Measurements from ENCODE around the gene TP53I11.

Gene TP53I11

DNA sequence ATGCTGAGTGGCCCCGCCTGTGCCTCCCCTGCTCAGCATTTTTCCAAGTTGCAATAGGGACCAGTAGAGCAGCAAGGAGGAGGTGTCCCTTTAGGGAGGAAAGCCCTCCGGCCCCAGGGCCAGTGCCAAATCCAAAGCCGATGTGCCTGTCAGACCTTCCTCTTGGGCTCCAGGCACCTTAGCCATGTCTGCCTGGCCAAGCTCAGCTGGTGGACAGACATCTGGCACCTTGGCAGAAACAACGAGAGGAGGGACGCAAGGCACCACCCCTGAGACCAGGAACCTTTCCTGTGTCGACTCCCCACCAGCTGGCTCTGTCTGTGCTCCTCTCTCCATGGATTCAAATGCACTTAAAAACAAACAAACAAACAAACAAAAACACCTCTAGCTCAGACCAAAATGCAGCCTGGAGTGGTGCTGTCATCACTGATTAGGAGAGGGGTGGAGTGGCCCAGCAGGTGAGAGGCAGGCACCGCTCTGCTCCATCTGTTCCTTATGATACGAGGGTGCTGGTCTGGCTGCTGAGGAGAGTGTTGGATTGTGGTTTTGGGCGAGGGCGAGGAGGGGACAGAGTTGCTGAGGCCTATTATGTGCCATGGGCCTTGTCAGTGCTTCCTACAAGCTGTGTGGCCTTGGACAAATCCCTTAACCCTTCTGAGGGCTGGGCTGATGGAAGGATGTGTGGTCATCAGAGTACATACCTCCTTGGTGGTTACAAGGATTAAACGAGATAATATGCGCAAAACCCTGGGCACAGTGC lies 46.2 kb downstream of the TP53I11 start:
- H3K27ac Mint-ChIP-seq, result no peak overlapping the region

DNA sequence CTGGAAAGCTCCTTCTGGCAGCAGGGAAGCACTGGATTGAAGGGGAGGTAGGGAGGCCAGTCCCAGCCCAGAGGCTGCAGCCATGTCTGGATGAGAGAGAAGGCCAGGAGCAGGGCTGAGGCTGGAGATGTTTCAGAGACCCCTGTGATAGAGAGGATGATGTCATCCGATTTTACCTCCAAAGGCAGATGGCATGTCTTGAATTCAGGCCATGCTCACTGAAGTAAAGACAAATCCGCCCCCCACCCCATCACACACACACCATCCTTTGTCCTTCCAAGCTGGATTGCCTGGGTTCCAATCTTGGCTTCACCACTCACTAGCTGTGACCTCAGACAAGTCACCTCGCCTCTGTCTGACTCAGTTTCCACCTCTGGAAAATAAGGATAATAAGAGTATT lies 47.2 kb downstream of the TP53I11 start:
- no peaks in the 10 kb centered on the region for H3K9me3 Mint-ChIP-seq
- no peak overlapping the region for H3K27ac Mint-ChIP-seq

More for the DNA sequence above, 46.2 kb downstream of the TP53I11 start:
- Mint-ChIP-seq H3K27me3 (no peaks in the 10 kb centered on the region), H3K4me3 (no peak overlapping the region), H3K36me3 (no peaks in the 10 kb centered on the region), H3K4me1 (no peaks in the 10 kb centered on the region), H3K9me3 (no peaks in the 10 kb centered on the region)

GRCh38 chr11:44903035-44903434 lies 47.6 kb downstream of the TP53I11 start:
- no peak overlapping the region for H3K27ac Mint-ChIP-seq
- H3K4me3 Mint-ChIP-seq, result no peak overlapping the region
- H3K4me1 Mint-ChIP-seq, result no peaks in the 10 kb centered on the region
- no peaks in the 10 kb centered on the region for H3K9me3 Mint-ChIP-seq
- H3K36me3 Mint-ChIP-seq, result no peaks in the 10 kb centered on the region
- no peaks in the 10 kb centered on the region for H3K27me3 Mint-ChIP-seq

More for the DNA sequence above, 47.2 kb downstream of the TP53I11 start:
- H3K4me1 Mint-ChIP-seq, result no peaks in the 10 kb centered on the region
- H3K4me3 Mint-ChIP-seq, result no peak overlapping the region
- no peaks in the 10 kb centered on the region for H3K36me3 Mint-ChIP-seq
- H3K27me3 Mint-ChIP-seq, result no peaks in the 10 kb centered on the region

- no peak overlapping the region for H3K4me3 Mint-ChIP-seq
- no peaks in the 10 kb centered on the region for H3K4me1 Mint-ChIP-seq
- H3K9me3 Mint-ChIP-seq, result no peaks in the 10 kb centered on the region
- H3K36me3 Mint-ChIP-seq, result peaks cover 4% of the 10 kb centered on the region
- no peak overlapping the region for H3K27ac Mint-ChIP-seq
- H3K27me3 Mint-ChIP-seq, result no peaks in the 10 kb centered on the region
Measured at GRCh38 chr11:44901786-44902185, 48.9 kb downstream of the TP53I11 start.

- no peak overlapping the region for H3K4me3 Mint-ChIP-seq
- H3K27ac Mint-ChIP-seq, result no peak overlapping the region
- no peaks in the 10 kb centered on the region for H3K9me3 Mint-ChIP-seq
- peaks cover 7% of the 10 kb centered on the region for H3K36me3 Mint-ChIP-seq
- no peaks in the 10 kb centered on the region for H3K4me1 Mint-ChIP-seq
- H3K27me3 Mint-ChIP-seq, result no peaks in the 10 kb centered on the region
Measured at GRCh38 chr11:44901120-44901633, 49.5 kb downstream of the TP53I11 start.

GRCh38 chr11:44899959-44900358 lies 50.7 kb downstream of the TP53I11 start:
- H3K27me3 Mint-ChIP-seq, result no peaks in the 10 kb centered on the region
- H3K36me3 Mint-ChIP-seq, result peaks cover 7% of the 10 kb centered on the region
- H3K9me3 Mint-ChIP-seq, result no peaks in the 10 kb centered on the region
- no peak overlapping the region for H3K27ac Mint-ChIP-seq
- H3K4me1 Mint-ChIP-seq, result no peaks in the 10 kb centered on the region
- H3K4me3 Mint-ChIP-seq, result no peak overlapping the region

GRCh38 chr11:44893846-44894617 lies 56.7 kb downstream of the TP53I11 start:
- no peaks in the 10 kb centered on the region for H3K9me3 Mint-ChIP-seq
- no peaks in the 10 kb centered on the region for H3K4me1 Mint-ChIP-seq
- no peaks in the 10 kb centered on the region for H3K27me3 Mint-ChIP-seq
- H3K27ac Mint-ChIP-seq, result no peak overlapping the region
- peaks cover 7% of the 10 kb centered on the region for H3K36me3 Mint-ChIP-seq
- no peak overlapping the region for H3K4me3 Mint-ChIP-seq

GRCh38 chr11:44893308-44893822 lies 57.3 kb downstream of the TP53I11 start:
- peaks cover 7% of the 10 kb centered on the region for H3K36me3 Mint-ChIP-seq
- H3K27ac Mint-ChIP-seq, result no peak overlapping the region
- no peak overlapping the region for H3K4me3 Mint-ChIP-seq

GRCh38 chr11:44892843-44893242 lies 57.8 kb downstream of the TP53I11 start:
- no peaks in the 10 kb centered on the region for H3K9me3 Mint-ChIP-seq
- no peaks in the 10 kb centered on the region for H3K4me1 Mint-ChIP-seq
- H3K27me3 Mint-ChIP-seq, result no peaks in the 10 kb centered on the region
- H3K36me3 Mint-ChIP-seq, result peaks cover 5% of the 10 kb centered on the region
- no peak overlapping the region for H3K4me3 Mint-ChIP-seq
- no peak overlapping the region for H3K27ac Mint-ChIP-seq

More at GRCh38 chr11:44893308-44893822, 57.3 kb downstream of the TP53I11 start:
- H3K27me3 Mint-ChIP-seq, result no peaks in the 10 kb centered on the region
- H3K4me1 Mint-ChIP-seq, result no peaks in the 10 kb centered on the region
- no peaks in the 10 kb centered on the region for H3K9me3 Mint-ChIP-seq

DNA sequence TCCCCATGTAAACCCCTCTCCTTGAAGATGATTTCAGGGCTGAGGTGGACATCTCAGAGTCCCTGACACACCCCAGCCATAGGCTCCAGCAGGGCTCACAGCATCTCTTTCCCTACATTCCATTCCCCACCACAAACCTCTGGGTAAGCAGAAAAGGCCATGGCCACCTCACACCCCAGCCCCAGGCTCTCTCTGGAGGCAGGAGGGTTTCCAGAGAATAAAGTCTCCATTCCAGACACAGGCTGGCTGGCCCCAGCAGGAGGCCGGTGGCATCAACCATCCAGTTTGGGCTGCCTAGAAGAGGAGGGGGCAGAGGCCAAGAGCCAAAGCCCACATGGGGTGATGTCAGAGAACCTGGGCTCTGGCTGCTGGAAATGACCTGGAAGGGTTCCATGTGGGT lies 61.4 kb downstream of the TP53I11 start:
- H3K4me1 Mint-ChIP-seq, result no peaks in the 10 kb centered on the region
- H3K4me3 Mint-ChIP-seq, result no peak overlapping the region
- no peaks in the 10 kb centered on the region for H3K9me3 Mint-ChIP-seq
- H3K27me3 Mint-ChIP-seq, result no peaks in the 10 kb centered on the region
- H3K27ac Mint-ChIP-seq, result no peak overlapping the region
- peaks cover 1% of the 10 kb centered on the region for H3K36me3 Mint-ChIP-seq

DNA sequence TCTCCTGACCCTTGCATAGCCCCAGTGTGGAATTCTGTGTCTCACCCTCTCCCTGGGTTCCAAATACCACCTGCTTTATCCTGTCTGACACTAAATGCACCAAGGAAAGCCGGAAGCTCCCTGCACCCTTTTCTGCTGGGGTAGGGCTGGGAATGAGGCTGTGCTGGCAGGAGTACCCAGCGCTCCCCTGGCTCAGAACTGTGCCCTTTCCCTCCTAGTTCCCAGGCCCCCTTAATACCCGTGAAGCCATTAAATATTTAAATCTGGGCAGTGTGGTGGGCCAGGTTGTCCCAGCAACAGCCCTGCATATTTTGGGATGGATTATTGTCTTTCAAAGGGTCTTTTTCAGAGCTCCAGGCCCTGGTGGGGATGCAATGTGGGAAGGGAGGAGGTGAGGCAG lies 63.0 kb downstream of the TP53I11 start:
- Mint-ChIP-seq H3K9me3 (no peaks in the 10 kb centered on the region), H3K36me3 (peaks cover 1% of the 10 kb centered on the region), H3K4me3 (no peak overlapping the region), H3K27me3 (no peaks in the 10 kb centered on the region), H3K4me1 (no peaks in the 10 kb centered on the region), H3K27ac (no peak overlapping the region)

DNA sequence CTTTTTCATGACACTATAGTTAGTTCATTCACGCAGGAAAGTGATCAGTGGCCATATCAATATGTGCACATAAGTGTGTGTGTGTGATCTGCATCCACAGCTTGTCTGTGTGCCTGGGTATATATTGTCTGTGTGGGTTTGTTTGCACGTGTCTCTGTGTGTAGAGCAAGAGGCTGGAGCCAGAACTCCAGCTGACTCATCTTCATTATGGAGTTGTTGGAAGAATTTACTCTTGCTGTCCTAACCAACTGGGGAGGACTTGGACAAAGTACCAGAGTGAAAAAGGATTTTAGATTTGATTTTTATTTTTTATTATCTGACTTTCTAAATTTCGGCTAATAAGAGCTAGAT lies 63.9 kb downstream of the TP53I11 start:
- Mint-ChIP-seq H3K4me3 (no peak overlapping the region), H3K36me3 (peaks cover 1% of the 10 kb centered on the region), H3K9me3 (no peaks in the 10 kb centered on the region), H3K27ac (no peak overlapping the region), H3K27me3 (no peaks in the 10 kb centered on the region), H3K4me1 (no peaks in the 10 kb centered on the region)

DNA sequence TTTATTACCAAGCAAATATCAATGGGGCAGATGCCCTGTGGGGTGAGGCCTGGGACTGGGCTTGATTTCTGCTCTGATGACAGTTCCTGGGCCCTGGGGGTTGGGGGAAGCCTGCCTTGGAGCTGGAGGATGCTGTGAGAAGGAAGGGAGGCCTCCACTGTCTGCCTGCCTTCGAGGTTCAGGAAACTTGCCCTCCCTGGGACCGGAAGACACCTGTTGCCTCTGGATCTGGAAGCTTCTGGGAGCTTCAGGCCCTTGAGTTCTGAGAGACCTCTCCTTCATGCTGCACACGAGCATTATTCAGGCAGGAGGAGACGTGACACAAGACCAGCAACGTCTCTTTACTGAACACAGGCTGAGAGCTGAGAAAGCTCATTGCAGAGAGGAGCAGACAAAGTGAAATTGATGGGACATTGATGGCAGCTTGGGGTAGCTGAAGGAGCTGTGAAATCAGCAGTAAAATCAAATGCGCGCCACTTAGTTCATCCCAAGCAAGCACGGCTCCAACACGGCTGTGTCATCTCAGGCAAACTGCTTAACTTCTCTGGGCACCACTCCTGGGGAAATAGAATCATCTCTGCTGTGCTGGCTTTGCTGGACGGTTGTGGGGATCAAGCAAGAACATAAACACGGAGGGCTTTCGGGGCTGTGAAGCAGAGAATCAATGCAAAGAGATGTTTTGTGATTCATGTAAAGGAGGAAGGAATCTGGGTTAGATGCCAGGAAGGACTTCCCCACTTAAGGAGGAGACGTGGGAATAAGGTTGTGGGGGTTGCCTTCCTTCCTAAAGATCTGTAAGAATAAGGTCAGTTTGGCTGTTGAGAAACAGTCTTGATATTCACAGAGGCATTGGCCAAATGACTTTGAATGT lies 64.5 kb downstream of the TP53I11 start:
- H3K4me3 Mint-ChIP-seq, result no peak overlapping the region
- H3K9me3 Mint-ChIP-seq, result no peaks in the 10 kb centered on the region
- H3K36me3 Mint-ChIP-seq, result peaks cover 1% of the 10 kb centered on the region
- H3K27ac Mint-ChIP-seq, result peak overlapping the region; percentile 77
- H3K4me1 Mint-ChIP-seq, result no peaks in the 10 kb centered on the region
- no peaks in the 10 kb centered on the region for H3K27me3 Mint-ChIP-seq

DNA sequence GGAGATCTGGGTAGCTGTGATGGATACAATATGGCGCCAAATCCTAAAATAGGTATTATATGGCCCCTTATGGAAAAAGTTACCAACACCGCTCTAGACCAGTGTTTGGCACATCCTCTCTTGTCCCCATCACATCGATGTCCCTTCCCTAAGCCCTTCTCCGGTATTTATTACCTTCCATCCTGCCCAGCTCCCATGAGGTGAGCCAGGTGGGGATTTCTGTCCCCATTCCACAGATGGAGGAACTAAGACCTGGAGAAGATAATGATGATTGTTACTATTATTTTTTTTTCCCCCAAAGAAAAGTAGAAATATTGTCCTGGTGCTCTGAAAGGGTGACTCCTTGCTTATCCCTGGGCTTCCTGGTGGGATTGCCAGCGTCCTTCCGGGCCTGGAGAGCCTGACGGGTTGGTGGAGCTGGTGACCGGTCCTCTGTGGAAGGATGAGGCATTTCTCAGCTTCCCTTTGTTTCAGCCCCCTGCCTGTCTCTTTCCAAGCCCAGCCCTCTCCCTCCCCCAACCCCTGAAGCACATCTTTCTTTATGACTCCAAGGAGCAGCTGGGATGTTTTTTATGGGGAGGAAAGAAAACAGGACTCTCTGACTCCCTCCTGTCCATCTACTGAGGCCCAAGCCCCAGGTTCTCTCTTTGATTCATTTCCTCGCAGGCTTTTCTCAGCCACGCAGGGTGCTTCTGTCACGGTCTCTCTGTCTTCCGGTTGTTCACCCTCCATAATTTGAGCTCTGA lies 65.4 kb downstream of the TP53I11 start:
- H3K27me3 Mint-ChIP-seq, result no peaks in the 10 kb centered on the region
- peaks cover 1% of the 10 kb centered on the region for H3K36me3 Mint-ChIP-seq
- H3K27ac Mint-ChIP-seq, result peak overlapping the region; percentile 77
- H3K9me3 Mint-ChIP-seq, result no peaks in the 10 kb centered on the region
- H3K4me3 Mint-ChIP-seq, result no peak overlapping the region
- H3K4me1 Mint-ChIP-seq, result no peaks in the 10 kb centered on the region

GRCh38 chr11:44884056-44884455 lies 66.6 kb downstream of the TP53I11 start:
- Mint-ChIP-seq H3K9me3 (no peaks in the 10 kb centered on the region), H3K27ac (no peak overlapping the region), H3K27me3 (no peaks in the 10 kb centered on the region), H3K4me3 (no peak overlapping the region), H3K4me1 (no peaks in the 10 kb centered on the region), H3K36me3 (peaks cover 1% of the 10 kb centered on the region)
